DMS153 treated with DMSO at 0.1 percent for 48 hours (cell line): ENCODE measurements around the gene ZNF132.

ENCODE experiments used
- DNase-seq: peaks from one replicate; lab custom pipeline; 2025; ENCODE audit not compliant: unreplicated experiment; lab: John Stamatoyannopoulos, UW

Gene ZNF132

GRCh38 chr19:58392945-58393724, 46.8 kb downstream of the ZNF132 start:
- DNase-seq, result no peak

- DNase-seq, result no peak
Measured at GRCh38 chr19:58388175-58388526, 51.8 kb downstream of the ZNF132 start.

- no peak for DNase-seq
Measured at GRCh38 chr19:58387338-58388174, 52.4 kb downstream of the ZNF132 start.

GRCh38 chr19:58386576-58387337, 53.2 kb downstream of the ZNF132 start, which contains the start of gene RPS5:
TSS of gene RPS5 (plus strand) at chr19:58387269. CDS start at chr19:58388138, 869 bp downstream.
- peak; percentile 98 for DNase-seq

GRCh38 chr19:58385891-58386575, 53.9 kb downstream of the ZNF132 start:
- no peak for DNase-seq

- DNase-seq, result no peak
Measured at GRCh38 chr19:58385313-58385890, 54.6 kb downstream of the ZNF132 start.

GRCh38 chr19:58382997-58383603, 56.9 kb downstream of the ZNF132 start:
- no peak for DNase-seq
